NCI-H748 (cell line): ENCODE results near the gene ASPG.

Experiments
- DNase-seq: peaks from one replicate; lab custom pipeline; 2025; ENCODE audit not compliant: unreplicated experiment; lab: John Stamatoyannopoulos, UW

ASPG gene

GRCh38 chr14:104115131-104115600 lies 29.7 kb downstream of the ASPG start:
- DNase-seq = no peak

GRCh38 chr14:104115691-104116287 lies 30.3 kb downstream of the ASPG start:
- no peak for DNase-seq

- peak; percentile 32 for DNase-seq
Observed at GRCh38 chr14:104116288-104116755, 30.8 kb downstream of the ASPG start.

- DNase-seq = peak; percentile 65
Observed at GRCh38 chr14:104116756-104117340, 31.3 kb downstream of the ASPG start.

GRCh38 chr14:104117341-104118005 lies 32.0 kb downstream of the ASPG start:
- peak; percentile 52 for DNase-seq

- DNase-seq = peak; percentile 38
Observed at GRCh38 chr14:104118006-104118844, 32.7 kb downstream of the ASPG start.

GRCh38 chr14:104119119-104119487 lies 33.6 kb downstream of the ASPG start:
- no peak for DNase-seq

- DNase-seq = no peak
Observed at GRCh38 chr14:104119488-104120251, 34.2 kb downstream of the ASPG start.

- no peak for DNase-seq
Observed at GRCh38 chr14:104120281-104120741, 34.8 kb downstream of the ASPG start.

- DNase-seq = no peak
Observed at GRCh38 chr14:104121142-104121541, 35.6 kb downstream of the ASPG start.

GRCh38 chr14:104123879-104124278 lies 38.4 kb downstream of the ASPG start:
- DNase-seq = no peak

- no peak for DNase-seq
Observed at GRCh38 chr14:104125011-104125410, 39.5 kb downstream of the ASPG start.

- DNase-seq = no peak
Observed at GRCh38 chr14:104126753-104127152, 41.3 kb downstream of the ASPG start.

GRCh38 chr14:104128981-104129380 lies 43.5 kb downstream of the ASPG start:
- no peak for DNase-seq

GRCh38 chr14:104129556-104129955 lies 44.1 kb downstream of the ASPG start:
- no peak for DNase-seq

- DNase-seq = peak; percentile 78
Observed at GRCh38 chr14:104130974-104131651, 45.6 kb downstream of the ASPG start.

GRCh38 chr14:104131968-104132732 lies 46.6 kb downstream of the ASPG start:
- no peak for DNase-seq

- DNase-seq = no peak
Observed at GRCh38 chr14:104132981-104133380, 47.5 kb downstream of the ASPG start.

GRCh38 chr14:104133496-104133895 lies 48.0 kb downstream of the ASPG start:
- no peak for DNase-seq
